ENCODE measurements around the gene CRB1.

Gene CRB1

GRCh38 chr1:197268012-197268411 is at the start of gene CRB1:
CRB1 (plus strand) TSS chr1:197268252; CDS start chr1:197268413, 161 bp downstream.
- no peak for DNase-seq (ENCODE audit: low read depth in 3 of 3, low spot score in 1 of 3)

- DNase-seq (ENCODE audit: low read depth in 3 of 3, low spot score in 1 of 3) = no peak
These were observed 49.2 kb upstream of the CRB1 start for GRCh38 chr1:197218857-197219256.

- no peak for DNase-seq (ENCODE audit: low read depth in 3 of 3, low spot score in 1 of 3)
These were observed 45.9 kb upstream of the CRB1 start for GRCh38 chr1:197222025-197222685.

GRCh38 chr1:197222780-197223179 is 45.3 kb upstream of the CRB1 start:
- DNase-seq (ENCODE audit: low read depth in 3 of 3, low spot score in 1 of 3) = no peak

GRCh38 chr1:197224160-197224559 is 43.9 kb upstream of the CRB1 start:
- DNase-seq (ENCODE audit: low read depth in 3 of 3, low spot score in 1 of 3) = no peak

GRCh38 chr1:197225611-197226010 is 42.4 kb upstream of the CRB1 start:
- DNase-seq (ENCODE audit: low read depth in 3 of 3, low spot score in 1 of 3) = no peak

GRCh38 chr1:197234581-197234980 is 33.5 kb upstream of the CRB1 start:
- DNase-seq (ENCODE audit: low read depth in 3 of 3, low spot score in 1 of 3) = no peak

GRCh38 chr1:197235355-197235754 is 32.7 kb upstream of the CRB1 start:
- DNase-seq (ENCODE audit: low read depth in 3 of 3, low spot score in 1 of 3) = no peak

- no peak for DNase-seq (ENCODE audit: low read depth in 3 of 3, low spot score in 1 of 3)
These were observed 20.6 kb upstream of the CRB1 start for GRCh38 chr1:197247465-197247864.

- no peak for DNase-seq (ENCODE audit: low read depth in 3 of 3, low spot score in 1 of 3)
These were observed 18.7 kb upstream of the CRB1 start for GRCh38 chr1:197249324-197249723.

- no peak for DNase-seq (ENCODE audit: low read depth in 3 of 3, low spot score in 1 of 3)
These were observed 17.4 kb upstream of the CRB1 start for GRCh38 chr1:197250616-197251015.

GRCh38 chr1:197252973-197253372 is 15.1 kb upstream of the CRB1 start:
- no peak for DNase-seq (ENCODE audit: low read depth in 3 of 3, low spot score in 1 of 3)

GRCh38 chr1:197254866-197255265 is 13.2 kb upstream of the CRB1 start:
- DNase-seq (ENCODE audit: low read depth in 3 of 3, low spot score in 1 of 3) = no peak

GRCh38 chr1:197264936-197265567 is 3.0 kb upstream of the CRB1 start:
- no peak for DNase-seq (ENCODE audit: low read depth in 3 of 3, low spot score in 1 of 3)

- no peak for DNase-seq (ENCODE audit: low read depth in 3 of 3, low spot score in 1 of 3)
These were observed 1.0 kb downstream of the CRB1 start for GRCh38 chr1:197269053-197269452.

GRCh38 chr1:197272791-197273190 is 4.7 kb downstream of the CRB1 start:
- DNase-seq (ENCODE audit: low read depth in 3 of 3, low spot score in 1 of 3) = no peak

- DNase-seq (ENCODE audit: low read depth in 3 of 3, low spot score in 1 of 3) = no peak
These were observed 9.1 kb downstream of the CRB1 start for GRCh38 chr1:197277166-197277565.

- no peak for DNase-seq (ENCODE audit: low read depth in 3 of 3, low spot score in 1 of 3)
These were observed 16.3 kb downstream of the CRB1 start for GRCh38 chr1:197284325-197284724.

GRCh38 chr1:197284966-197285365 is 16.9 kb downstream of the CRB1 start:
- no peak for DNase-seq (ENCODE audit: low read depth in 3 of 3, low spot score in 1 of 3)

- DNase-seq (ENCODE audit: low read depth in 3 of 3, low spot score in 1 of 3) = no peak
These were observed 17.6 kb downstream of the CRB1 start for GRCh38 chr1:197285526-197286205.

- DNase-seq (ENCODE audit: low read depth in 3 of 3, low spot score in 1 of 3) = no peak
These were observed 18.6 kb downstream of the CRB1 start for GRCh38 chr1:197286634-197287033.

- DNase-seq (ENCODE audit: low read depth in 3 of 3, low spot score in 1 of 3) = no peak
These were observed 19.8 kb downstream of the CRB1 start for GRCh38 chr1:197287863-197288262.
